OCI-LY7 (cell line): Measurements from ENCODE around the gene PLEKHA3. TPM values are rescaled to one million over a fixed set of nuclear protein-coding genes. Genes with fewer than 3 reads are reported as not detected.

Source experiments
- BruUV-seq: library from RNA; stranded (reverse); fragments of 400-500 nt; replicated peaks from 2 replicates; lab custom pipeline; 2021; lab: Mats Ljungman, UMichigan
- CTCF ChIA-PET: fragments of 300-600 bp; sonication (Branson Sonifier 250); formaldehyde crosslinking; loops from one replicate; lab custom pipeline; 2022; ENCODE audit warnings: antibody characterized with exemption; ENCODE audit not compliant: unreplicated experiment; lab: Charles Lee
- POLR2A ChIA-PET: fragments of 300-600 bp; sonication (Branson Sonifier 250); formaldehyde crosslinking; loops from one replicate; lab custom pipeline; 2022; ENCODE audit warnings: antibody characterized with exemption; lab: Charles Lee
- DNase-seq: peaks from one replicate; pipeline ENCODE4 v3.0.0-alpha.2; 2015; ENCODE audit warnings: low spot score
- H2AFZ ChIP-seq: fragments of 200-600 bp; sonication (generic), shearing (Covaris generic); 2 replicates; pipeline ENCODE4 v1.6.1; 2014; ENCODE audit warnings: mild to moderate bottlenecking, antibody characterized with exemption, low read length, moderate library complexity
- H3K27ac ChIP-seq: fragments of 200-600 bp; sonication (generic); 2 replicates; pipeline ENCODE4 v1.5.1; 2014; ENCODE audit warnings: mixed run types, low read depth, mild to moderate bottlenecking, moderate library complexity, low read length, inconsistent platforms; ENCODE audit not compliant: poor library complexity, severe bottlenecking
- H3K36me3 ChIP-seq: fragments of 200-600 bp; sonication (generic); 2 replicates; pipeline ENCODE4 v1.6.1; 2014; ENCODE audit warnings: mild to moderate bottlenecking, antibody characterized with exemption, low read length, moderate library complexity, mixed read lengths; ENCODE audit not compliant: insufficient read depth
- H3K4me1 ChIP-seq: fragments of 200-600 bp; sonication (generic); 2 replicates; pipeline ENCODE4 v1.5.1; 2014; ENCODE audit warnings: mild to moderate bottlenecking, low read length; ENCODE audit not compliant: insufficient read depth, poor library complexity, severe bottlenecking
- H3K4me2 ChIP-seq: fragments of 200-600 bp; sonication (generic); 2 replicates; pipeline ENCODE4 v1.6.1; 2014; ENCODE audit warnings: mild to moderate bottlenecking, low read length
- H3K4me3 ChIP-seq: fragments of 200-600 bp; sonication (generic); 2 replicates; pipeline ENCODE4 v1.5.1; 2014; ENCODE audit warnings: mild to moderate bottlenecking, low read depth, low read length; ENCODE audit not compliant: poor library complexity, severe bottlenecking
- H3K79me2 ChIP-seq: fragments of 200-600 bp; sonication (generic); 2 replicates; pipeline ENCODE4 v1.6.1; 2016; ENCODE audit warnings: low read depth, mild to moderate bottlenecking, low read length, moderate library complexity, mixed read lengths; ENCODE audit not compliant: insufficient read depth
- H3K9me2 ChIP-seq: fragments of 200-600 bp; sonication (generic); 2 replicates; pipeline ENCODE4 v1.6.1; 2016; ENCODE audit warnings: mild to moderate bottlenecking, low read length, mixed read lengths; ENCODE audit not compliant: insufficient read depth
- H3K9me3 ChIP-seq: fragments of 200-600 bp; sonication (generic); 2 replicates; pipeline ENCODE4 v1.6.1; 2014; ENCODE audit warnings: mild to moderate bottlenecking, mixed run types, low read length, mixed read lengths
- H4K20me1 ChIP-seq: fragments of 200-600 bp; sonication (generic); 2 replicates; pipeline ENCODE4 v1.6.1; 2014; ENCODE audit warnings: mild to moderate bottlenecking, antibody characterized with exemption, low read length, moderate library complexity, mixed read lengths; ENCODE audit not compliant: insufficient read depth
- EZH2phosphoT487 ChIP-seq: fragments of 200-600 bp; sonication (generic); IDR thresholded peaks from 2 replicates; pipeline ENCODE4 v1.6.1; 2018; ENCODE audit warnings: low read depth, borderline replicate concordance, mild to moderate bottlenecking, mixed run types, antibody characterized with exemption, low read length, moderate library complexity, mixed read lengths
- intact Hi-C: fragments of 100-400 bp; cut with micrococcal nuclease; formaldehyde crosslinking; loops from one replicate; pipeline ENCODE4 v1.10.0; 2022; ENCODE audit not compliant: unreplicated experiment
- total RNA-seq, 2 experiments: library from RNA; depleted of rRNA in 1 of 2; stranded (reverse); fragments of >200 nt in 1 of 2; shearing (Covaris generic) in 1 of 2; gene quantifications; 2 replicates each; pipeline ENCODE4 v1.2.3, GENCODE V29; 2014 to 2022
- TF ChIP-seq, protein P1 (sequence below): fragments of 200-600 bp; sonication (generic); conservative IDR thresholded peaks from 2 replicates; pipeline ENCODE4 v1.5.1; 2014; ENCODE audit warnings: mild to moderate bottlenecking, antibody characterized with exemption, low read length, moderate library complexity, mixed read lengths

The PLEKHA3 gene
- total RNA-seq, 2 experiments from 2014 or later, result 3.6 to 19.2 TPM

DNA sequence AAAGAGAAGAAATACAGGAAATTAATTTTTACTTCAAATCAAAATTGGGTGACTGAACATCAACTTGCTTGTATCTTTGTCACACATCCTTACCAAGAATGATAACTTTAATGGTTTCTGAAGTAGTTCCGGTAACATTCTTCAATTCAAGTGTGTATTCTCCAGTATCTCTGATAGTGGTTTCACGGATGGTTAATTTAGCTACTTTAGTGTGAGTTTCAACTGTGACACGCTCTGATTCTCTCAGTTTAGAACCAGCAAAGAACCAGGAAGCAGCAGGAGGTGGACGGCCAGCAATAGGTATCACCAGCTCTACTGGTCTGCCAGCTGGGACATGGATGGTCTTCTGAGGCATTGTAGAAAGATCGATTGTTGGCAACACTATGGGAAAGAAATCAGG is 62.3 kb downstream of the PLEKHA3 start:
- ChIA-PET CTCF (no interaction called here), POLR2A (interaction anchor here (0.5 to 1.6 kb wide), 2 partner anchors 8 to 60 kb away, joined by 3 to 4 read pairs; no protein-coding TSS in a partner anchor)
- no TSS peak for BruUV-seq
- Histone ChIP-seq H3K27ac (no peak overlapping the region), H3K9me2 (no peaks in the 10 kb centered on the region), H3K4me2 (no peak overlapping the region), H2AFZ (no peak overlapping the region), H4K20me1 (no peaks in the 10 kb centered on the region), H3K36me3 (0 out of 2 replicates have a peak, but pooled peaks cover 3% of the 10 kb centered on the region), H3K4me1 (no peaks in the 10 kb centered on the region), H3K9me3 (no peaks in the 10 kb centered on the region), H3K4me3 (no peak overlapping the region), H3K79me2 (no peaks in the 10 kb centered on the region)
- no peak for TF ChIP-seq EZH2phosphoT487
- TF ChIP-seq, protein P1, sequence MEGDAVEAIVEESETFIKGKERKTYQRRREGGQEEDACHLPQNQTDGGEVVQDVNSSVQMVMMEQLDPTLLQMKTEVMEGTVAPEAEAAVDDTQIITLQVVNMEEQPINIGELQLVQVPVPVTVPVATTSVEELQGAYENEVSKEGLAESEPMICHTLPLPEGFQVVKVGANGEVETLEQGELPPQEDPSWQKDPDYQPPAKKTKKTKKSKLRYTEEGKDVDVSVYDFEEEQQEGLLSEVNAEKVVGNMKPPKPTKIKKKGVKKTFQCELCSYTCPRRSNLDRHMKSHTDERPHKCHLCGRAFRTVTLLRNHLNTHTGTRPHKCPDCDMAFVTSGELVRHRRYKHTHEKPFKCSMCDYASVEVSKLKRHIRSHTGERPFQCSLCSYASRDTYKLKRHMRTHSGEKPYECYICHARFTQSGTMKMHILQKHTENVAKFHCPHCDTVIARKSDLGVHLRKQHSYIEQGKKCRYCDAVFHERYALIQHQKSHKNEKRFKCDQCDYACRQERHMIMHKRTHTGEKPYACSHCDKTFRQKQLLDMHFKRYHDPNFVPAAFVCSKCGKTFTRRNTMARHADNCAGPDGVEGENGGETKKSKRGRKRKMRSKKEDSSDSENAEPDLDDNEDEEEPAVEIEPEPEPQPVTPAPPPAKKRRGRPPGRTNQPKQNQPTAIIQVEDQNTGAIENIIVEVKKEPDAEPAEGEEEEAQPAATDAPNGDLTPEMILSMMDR, result no peak
- DNase-seq, result no peak
- intact Hi-C loops, result no loop called here

DNA sequence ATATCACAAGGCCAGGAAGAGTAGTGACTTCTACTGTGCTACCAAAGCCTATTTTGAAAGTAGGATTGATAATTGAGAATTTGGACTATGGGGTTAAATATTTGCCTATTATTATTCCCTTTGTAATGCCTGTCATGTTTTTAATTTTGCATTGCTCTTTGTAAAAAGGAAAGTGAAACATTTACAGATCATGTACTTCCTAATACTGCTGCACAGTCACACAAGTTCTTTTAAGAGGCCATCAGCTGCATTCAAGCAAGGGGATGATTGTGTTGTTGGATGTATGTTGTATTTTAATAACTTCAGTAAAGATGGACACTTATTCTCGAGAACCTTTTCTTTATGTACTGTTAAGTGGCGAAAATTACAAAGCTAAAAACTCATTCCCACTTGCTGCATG is 70.1 kb downstream of the PLEKHA3 start:
- H3K9me2 ChIP-seq, result no peaks in the 10 kb centered on the region
- DNase-seq, result no peak
- no peak overlapping the region for H3K4me3 ChIP-seq
- H2AFZ ChIP-seq, result no peak overlapping the region
- ChIA-PET POLR2A (no interaction called here), CTCF (no interaction called here)
- no peaks in the 10 kb centered on the region for H3K9me3 ChIP-seq
- intact Hi-C loops, result no loop called here
- H3K79me2 ChIP-seq, result no peaks in the 10 kb centered on the region
- TF ChIP-seq, protein P1, result no peak
- TF ChIP-seq EZH2phosphoT487, result no peak
- no peak overlapping the region for H3K27ac ChIP-seq
- no peak overlapping the region for H3K4me2 ChIP-seq
- BruUV-seq, result no TSS peak
- H4K20me1 ChIP-seq, result no peaks in the 10 kb centered on the region
- no peaks in the 10 kb centered on the region for H3K36me3 ChIP-seq
- no peaks in the 10 kb centered on the region for H3K4me1 ChIP-seq

DNA sequence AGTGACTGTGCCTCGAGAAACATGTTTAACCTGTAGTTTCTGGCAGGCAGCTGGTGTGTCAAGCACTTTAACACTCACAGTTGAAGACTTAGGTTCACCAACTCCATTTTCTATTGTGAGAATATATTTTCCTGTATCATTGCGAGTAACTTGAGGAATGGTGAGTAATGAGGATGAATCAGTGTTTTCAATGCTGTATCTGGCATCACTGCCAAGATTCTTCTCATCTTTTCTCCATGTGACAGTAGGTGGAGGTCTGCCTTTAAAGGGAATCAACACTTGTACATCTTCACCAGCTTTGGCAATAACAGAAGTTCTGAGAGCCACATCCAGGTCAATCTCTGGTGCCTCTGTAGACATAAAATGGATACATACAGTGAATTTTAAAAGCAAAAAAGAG is 72.8 kb downstream of the PLEKHA3 start:
- intact Hi-C loops, result no loop called here

More for the DNA sequence above, 72.8 kb downstream of the PLEKHA3 start:
- Histone ChIP-seq H3K36me3 (no peaks in the 10 kb centered on the region), H3K4me3 (no peak overlapping the region), H3K79me2 (no peaks in the 10 kb centered on the region), H2AFZ (no peak overlapping the region), H3K4me1 (no peaks in the 10 kb centered on the region), H4K20me1 (no peaks in the 10 kb centered on the region), H3K9me2 (no peaks in the 10 kb centered on the region), H3K4me2 (no peak overlapping the region), H3K27ac (no peak overlapping the region), H3K9me3 (no peaks in the 10 kb centered on the region)
- BruUV-seq, result no TSS peak
- DNase-seq, result no peak
- POLR2A ChIA-PET, result no interaction called here
- TF ChIP-seq, protein P1, result no peak
- no peak for TF ChIP-seq EZH2phosphoT487
- CTCF ChIA-PET, result no interaction called here
